Kidney (tissue), 14 donors: Measurements from ENCODE around the gene UBL4B. TPM values are rescaled to one million over a fixed set of nuclear protein-coding genes. Genes with fewer than 3 reads are reported as not detected.
"Not testable (repeated sequence)": the region's sequence is repeated elsewhere in the genome, so short reads cannot be mapped to it uniquely, and the experiment has no call there.

Experiments
- DNase-seq, 5 donors: peaks; one replicate each; pipeline ENCODE4 v3.0.0-alpha.2; 2013 to 2020
- FAIRE-seq: peaks from 2 replicates; lab custom pipeline; 2012; peaks lifted over from hg19 to GRCh38; lab: Jason Lieb, UNC
- H3K27ac ChIP-seq, 2 donors: one replicate each; pipeline ENCODE4 v1.7.0; 2013; ENCODE audit warnings: low read depth in 2 of 2, low read length in 2 of 2, inconsistent platforms in 1 of 2
- H3K27me3 ChIP-seq: one replicate; pipeline ENCODE4 v1.7.1; 2013; ENCODE audit warnings: low read length, inconsistent platforms; ENCODE audit not compliant: control insufficient read depth, insufficient read depth
- H3K36me3 ChIP-seq, 3 donors: one replicate each; pipeline versions ENCODE4 v1.7.0 to v1.7.1; 2013; ENCODE audit warnings: low read length in 3 of 3, control low read depth in 1 of 3, inconsistent platforms in 1 of 3; ENCODE audit not compliant: insufficient read depth in 3 of 3, control insufficient read depth in 2 of 3
- H3K4me1 ChIP-seq, 3 donors: one replicate each; pipeline versions ENCODE4 v1.7.0 to v1.7.1; 2013; ENCODE audit warnings: low read length in 3 of 3, inconsistent platforms in 1 of 3, low read depth in 1 of 3; ENCODE audit not compliant: control insufficient read depth in 2 of 3, insufficient read depth in 2 of 3
- H3K4me3 ChIP-seq, 3 donors: one replicate each; pipeline versions ENCODE4 v1.7.0 to v1.8.1; 2013; ENCODE audit warnings: low read length in 3 of 3, control low read depth in 1 of 3, inconsistent platforms in 1 of 3
- H3K9ac ChIP-seq, 3 donors: one replicate each; pipeline versions ENCODE4 v1.7.0 to v1.7.1; 2013; ENCODE audit warnings: low read length in 3 of 3, control low read depth in 1 of 3, inconsistent platforms in 1 of 3
- H3K9me3 ChIP-seq, 3 donors: one replicate each; pipeline versions ENCODE4 v1.7.0 to v1.7.1; 2013; ENCODE audit warnings: low read length in 3 of 3, control low read depth in 1 of 3, inconsistent platforms in 1 of 3; ENCODE audit not compliant: control insufficient read depth in 2 of 3, insufficient read depth in 1 of 3
- intact Hi-C: fragments of 100-400 bp; cut with DNase I; formaldehyde crosslinking; loops from one replicate; pipeline ENCODE4 v1.11.1; 2022
- polyA plus RNA-seq: library from polyadenylated mRNA; stranded (reverse); fragments of 350-450 nt; fragmentation: Illumina TruSeq; extraction: RNeasy Lipid Tissue Mini Kit (QIAGEN cat#74804); gene quantifications from one replicate; pipeline ENCODE4 v1.2.3, GENCODE V29; 2014; ENCODE audit warnings: low read depth, low replicate concordance; ENCODE audit not compliant: insufficient read depth
- total RNA-seq: library from RNA; stranded (reverse); fragmentation: NEBNext Ultra II Directional; extraction: Animal tissue kit (Norgen Biotek cat#: 25700); gene quantifications from one replicate; pipeline ENCODE4 v1.2.1, GENCODE V29; 2021
- TF ChIP-seq, protein P1 (sequence below): IDR thresholded peaks from 3 replicates; pipeline ENCODE4 v1.5.1; 2012; ENCODE audit warnings: mild to moderate bottlenecking, moderate library complexity, borderline replicate concordance; ENCODE audit not compliant: insufficient read depth; ENCODE audit errors: extremely low read depth
- donor health status: control.
- donor health status: control.
- donor health status: control.
- donor health status: control.
- donor health status: control.
- donor health status: DM: yes; HTN: yes; CAD: no.
- donor health status: Normal renal cell carcinoma (clear cell type).

The UBL4B gene
- total and polyA plus RNA-seq, 2 donors from 2014 or later = not detected

DNA sequence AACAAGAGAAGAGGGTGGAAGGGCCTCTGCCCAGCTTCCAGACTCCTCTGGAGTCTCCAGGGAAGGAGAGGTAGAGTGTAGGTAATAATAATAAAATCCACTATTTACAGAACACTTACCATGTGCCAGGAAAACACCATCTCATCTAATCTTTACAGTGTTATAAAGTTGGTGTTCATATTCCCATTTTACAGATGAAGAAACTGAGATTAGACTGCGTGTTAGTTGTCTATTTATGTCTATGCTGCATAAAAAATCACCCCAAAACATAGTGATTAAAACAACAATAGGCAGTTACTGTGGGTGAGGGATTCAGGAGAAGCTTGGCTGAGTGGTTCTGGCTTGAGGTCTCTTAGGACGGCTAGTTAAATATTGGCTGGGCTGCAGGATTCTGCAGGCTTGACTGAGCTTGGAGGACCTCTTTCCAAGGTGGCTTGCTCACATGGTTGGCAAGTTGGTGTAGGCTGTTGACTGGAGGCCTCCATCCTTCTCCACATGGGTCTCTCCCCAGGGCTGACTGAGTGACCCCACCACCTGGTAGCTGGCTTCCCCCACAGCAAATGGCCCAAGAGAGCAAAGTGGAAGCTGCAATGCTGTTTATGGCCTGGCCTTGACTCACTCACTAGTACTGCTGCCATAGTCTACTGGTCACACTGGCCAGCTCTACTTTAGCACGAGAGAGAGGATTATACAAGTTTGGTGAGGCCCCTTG, 35.3 kb upstream of the UBL4B start:
- Histone ChIP-seq H3K4me3 (no peak overlapping the region), H3K9ac (no peak overlapping the region), H3K9me3 (no peaks in the 10 kb centered on the region), H3K36me3 (no peaks in the 10 kb centered on the region), H3K27me3 (peaks cover 22% of the 10 kb centered on the region), H3K27ac (no peak overlapping the region), H3K4me1 (peaks cover 0 to 2% (median 0%) of the 10 kb centered on the region in 3 donors)
- DNase-seq (no peak), FAIRE-seq (no peak)
- TF ChIP-seq, protein P1, sequence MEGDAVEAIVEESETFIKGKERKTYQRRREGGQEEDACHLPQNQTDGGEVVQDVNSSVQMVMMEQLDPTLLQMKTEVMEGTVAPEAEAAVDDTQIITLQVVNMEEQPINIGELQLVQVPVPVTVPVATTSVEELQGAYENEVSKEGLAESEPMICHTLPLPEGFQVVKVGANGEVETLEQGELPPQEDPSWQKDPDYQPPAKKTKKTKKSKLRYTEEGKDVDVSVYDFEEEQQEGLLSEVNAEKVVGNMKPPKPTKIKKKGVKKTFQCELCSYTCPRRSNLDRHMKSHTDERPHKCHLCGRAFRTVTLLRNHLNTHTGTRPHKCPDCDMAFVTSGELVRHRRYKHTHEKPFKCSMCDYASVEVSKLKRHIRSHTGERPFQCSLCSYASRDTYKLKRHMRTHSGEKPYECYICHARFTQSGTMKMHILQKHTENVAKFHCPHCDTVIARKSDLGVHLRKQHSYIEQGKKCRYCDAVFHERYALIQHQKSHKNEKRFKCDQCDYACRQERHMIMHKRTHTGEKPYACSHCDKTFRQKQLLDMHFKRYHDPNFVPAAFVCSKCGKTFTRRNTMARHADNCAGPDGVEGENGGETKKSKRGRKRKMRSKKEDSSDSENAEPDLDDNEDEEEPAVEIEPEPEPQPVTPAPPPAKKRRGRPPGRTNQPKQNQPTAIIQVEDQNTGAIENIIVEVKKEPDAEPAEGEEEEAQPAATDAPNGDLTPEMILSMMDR = no peak
- intact Hi-C loops = no loop called here

DNA sequence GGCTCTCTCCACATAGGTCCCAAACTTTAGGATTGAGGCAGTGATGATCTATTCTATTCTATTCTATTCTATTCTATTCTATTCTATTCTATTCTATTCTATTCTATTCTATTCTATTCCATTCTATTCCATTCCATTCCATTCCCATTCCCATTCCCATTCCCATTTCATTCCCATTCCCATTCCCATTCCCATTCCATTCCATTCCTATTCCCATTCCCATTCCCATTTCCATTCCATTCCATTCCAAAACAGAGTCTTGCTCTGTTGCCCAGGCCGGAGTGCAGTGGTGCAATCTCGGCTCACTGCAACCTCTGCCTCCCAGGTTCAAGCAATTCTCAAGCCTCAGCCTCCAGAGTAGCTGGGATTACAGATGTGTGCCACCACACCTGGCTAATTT, 32.2 kb upstream of the UBL4B start:
- intact Hi-C loops, H3K36me3 ChIP-seq, FAIRE-seq, H3K9me3 ChIP-seq, H3K27ac ChIP-seq, H3K4me3 ChIP-seq, DNase-seq, H3K9ac ChIP-seq, H3K4me1 ChIP-seq: not testable (repeated sequence)
- peaks cover 25% of the 10 kb centered on the region for H3K27me3 ChIP-seq

DNA sequence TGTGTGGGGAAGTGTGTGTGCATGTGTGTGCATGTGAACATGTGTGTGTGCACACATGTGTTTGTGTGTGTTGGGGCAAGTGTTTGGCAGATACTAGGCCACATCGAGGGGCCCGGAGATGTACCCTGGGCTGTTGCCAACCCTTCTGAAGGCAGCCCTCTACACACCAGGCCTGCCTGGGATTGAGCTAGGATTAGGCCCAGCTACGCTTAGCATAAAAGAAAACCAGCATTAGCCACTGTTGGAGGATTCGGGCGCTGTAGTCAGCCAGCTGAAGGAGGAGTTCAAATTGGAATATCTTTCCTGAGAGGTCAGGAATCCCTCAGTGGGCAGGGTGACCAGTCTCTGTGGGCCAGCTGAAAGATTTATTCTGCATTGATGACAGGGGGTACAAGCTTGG, 31.2 kb upstream of the UBL4B start:
- peaks cover 36% of the 10 kb centered on the region for H3K27me3 ChIP-seq
- FAIRE-seq (no peak), DNase-seq (no peak)
- no peak overlapping the region for H3K9ac ChIP-seq
- H3K4me1 ChIP-seq = peaks cover 0 to 2% (median 0%) of the 10 kb centered on the region in 3 donors
- H3K36me3 ChIP-seq = no peaks in the 10 kb centered on the region
- TF ChIP-seq, protein P1 = no peak
- intact Hi-C loops = no loop called here
- H3K4me3 ChIP-seq = no peak overlapping the region
- no peak overlapping the region for H3K27ac ChIP-seq
- H3K9me3 ChIP-seq = no peaks in the 10 kb centered on the region

DNA sequence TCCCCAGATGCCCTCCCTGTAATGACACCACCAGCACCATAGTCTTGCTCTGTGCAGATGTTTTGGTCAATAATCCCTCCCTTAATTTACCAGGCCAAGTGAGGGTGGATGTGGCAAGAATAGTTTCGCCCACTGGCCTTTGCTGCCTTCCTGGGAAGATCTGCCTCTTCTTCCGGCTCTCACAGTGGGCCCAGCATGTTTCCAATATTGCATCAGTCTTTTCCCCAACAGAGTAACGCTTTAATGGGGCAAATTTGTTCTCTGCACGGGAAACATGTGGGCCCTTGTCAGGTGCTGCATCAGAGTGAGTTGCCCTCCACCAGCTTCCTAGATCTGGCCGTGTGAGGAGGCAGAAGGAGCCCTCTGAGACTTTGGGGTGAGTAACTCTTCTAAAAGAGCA, 29.8 kb upstream of the UBL4B start:
- FAIRE-seq = no peak
- peaks cover 46% of the 10 kb centered on the region for H3K27me3 ChIP-seq

More for the DNA sequence above, 29.8 kb upstream of the UBL4B start:
- no peak for DNase-seq
- no peaks in the 10 kb centered on the region for H3K36me3 ChIP-seq
- H3K4me3 ChIP-seq = no peak overlapping the region
- TF ChIP-seq, protein P1 = no peak
- H3K9ac ChIP-seq = no peak overlapping the region
- no peak overlapping the region for H3K27ac ChIP-seq
- H3K4me1 ChIP-seq = peaks cover 0 to 2% (median 0%) of the 10 kb centered on the region in 3 donors
- intact Hi-C loops = no loop called here
- H3K9me3 ChIP-seq = no peaks in the 10 kb centered on the region
